HEK293 (cell line): ENCODE data around the gene CCDC92B.

Experiments used
- CTCF ChIA-PET: fragments of 350-600 bp; formaldehyde crosslinking; extraction: SDS; loops from one replicate; lab custom pipeline; 2021; ENCODE audit warnings: antibody characterized with exemption; lab: Yijun Ruan, JAX
- POLR2A ChIA-PET: fragments of 300-600 bp; formaldehyde crosslinking; extraction: SDS; loops from one replicate; lab custom pipeline; 2020; ENCODE audit warnings: antibody characterized with exemption, inconsistent platforms; lab: Yijun Ruan, JAX
- H3K27ac ChIP-seq: fragments of 200-500 bp; sonication (Bioruptor generic); 2 replicates; pipeline ENCODE4 v1.5.1; 2014; ENCODE audit warnings: low read depth, low read length, control low read depth, inconsistent platforms; ENCODE audit errors: extremely low read depth
- H3K36me3 ChIP-seq, 2 experiments: fragments of 200-500 bp in 1 of 2; sonication (Bioruptor generic) in 1 of 2; 1 replicate in 1 of 2; 2 replicates in 1 of 2; pipeline ENCODE4 v1.5.1; 2014 to 2017; ENCODE audit warnings: inconsistent platforms in 2 of 2, low read length in 2 of 2; ENCODE audit not compliant: control insufficient read depth in 2 of 2, insufficient read depth in 1 of 2
- H3K4me1 ChIP-seq: fragments of 200-500 bp; sonication (Bioruptor generic); 2 replicates; pipeline ENCODE4 v1.5.1; 2014; ENCODE audit warnings: mild to moderate bottlenecking, low read length, inconsistent platforms; ENCODE audit not compliant: control insufficient read depth, insufficient read depth
- H3K4me3 ChIP-seq: 2 replicates; pipeline ENCODE4 v1.5.1; 2011; ENCODE audit warnings: low read depth, mild to moderate bottlenecking, control low read depth, low read length, moderate library complexity
- H3K9me3 ChIP-seq: fragments of 200-500 bp; sonication (Bioruptor generic); 2 replicates; pipeline ENCODE4 v1.5.1; 2014; ENCODE audit warnings: low read depth, low read length, inconsistent platforms; ENCODE audit not compliant: control insufficient read depth, insufficient read depth
- AEBP2 ChIP-seq: fragments of 450-650 bp; formaldehyde crosslinking; IDR thresholded peaks from 2 replicates; pipeline ENCODE4 v1.5.1; 2016; ENCODE audit warnings: missing biosample characterization, missing genetic modification characterization, borderline replicate concordance
- CTCF ChIP-seq: fragments of 450-650 bp; formaldehyde crosslinking; IDR thresholded peaks from 2 replicates; pipeline ENCODE4 v1.5.1; 2016; ENCODE audit warnings: missing biosample characterization, missing genetic modification characterization
- EGR2 ChIP-seq: fragments of 450-650 bp; formaldehyde crosslinking; IDR thresholded peaks from 2 replicates; pipeline ENCODE4 v1.5.1; 2016; ENCODE audit warnings: low read depth, missing biosample characterization, missing genetic modification characterization
- GLI4 ChIP-seq: fragments of 450-650 bp; formaldehyde crosslinking; IDR thresholded peaks from 2 replicates; pipeline ENCODE4 v1.5.1; 2016; ENCODE audit warnings: missing biosample characterization, missing genetic modification characterization
- KLF1 ChIP-seq: fragments of 450-650 bp; formaldehyde crosslinking; IDR thresholded peaks from 2 replicates; pipeline ENCODE4 v1.5.1; 2016; ENCODE audit warnings: missing biosample characterization, missing genetic modification characterization
- OVOL3 ChIP-seq: fragments of 450-650 bp; formaldehyde crosslinking; IDR thresholded peaks from 2 replicates; pipeline ENCODE4 v1.5.1; 2016; ENCODE audit warnings: missing biosample characterization, missing genetic modification characterization
- RBAK ChIP-seq: fragments of 450-650 bp; formaldehyde crosslinking; IDR thresholded peaks from 2 replicates; pipeline ENCODE4 v1.5.1; 2016; ENCODE audit warnings: missing biosample characterization, missing genetic modification characterization
- SP7 ChIP-seq: fragments of 450-650 bp; formaldehyde crosslinking; IDR thresholded peaks from 2 replicates; pipeline ENCODE4 v1.5.1; 2016; ENCODE audit warnings: missing biosample characterization, missing genetic modification characterization
- TRIM28 ChIP-seq: IDR thresholded peaks from 2 replicates; pipeline ENCODE4 v1.6.1; 2011; ENCODE audit warnings: low read length, control low read depth, borderline replicate concordance
- ZBTB20 ChIP-seq: fragments of 450-650 bp; formaldehyde crosslinking; IDR thresholded peaks from 2 replicates; pipeline ENCODE4 v1.5.1; 2016; ENCODE audit warnings: missing biosample characterization, missing genetic modification characterization
- ZBTB8A ChIP-seq: fragments of 450-650 bp; formaldehyde crosslinking; IDR thresholded peaks from 2 replicates; pipeline ENCODE4 v1.5.1; 2016; ENCODE audit warnings: missing biosample characterization, missing genetic modification characterization
- ZFHX2 ChIP-seq: fragments of 450-650 bp; formaldehyde crosslinking; conservative IDR thresholded peaks from 2 replicates; pipeline ENCODE4 v1.5.1; 2016; ENCODE audit warnings: missing biosample characterization, missing genetic modification characterization
- ZNF133 ChIP-seq: fragments of 450-650 bp; formaldehyde crosslinking; IDR thresholded peaks from 2 replicates; pipeline ENCODE4 v1.5.1; 2016; ENCODE audit warnings: missing biosample characterization, missing genetic modification characterization
- ZNF18 ChIP-seq: fragments of 450-650 bp; formaldehyde crosslinking; IDR thresholded peaks from 2 replicates; pipeline ENCODE4 v1.5.1; 2016; ENCODE audit warnings: missing biosample characterization, missing genetic modification characterization
- ZNF248 ChIP-seq: fragments of 450-650 bp; formaldehyde crosslinking; IDR thresholded peaks from 2 replicates; pipeline ENCODE4 v1.5.1; 2017; ENCODE audit warnings: missing biosample characterization, missing genetic modification characterization
- ZNF26 ChIP-seq: fragments of 450-650 bp; formaldehyde crosslinking; IDR thresholded peaks from 2 replicates; pipeline ENCODE4 v1.5.1; 2016; ENCODE audit warnings: missing biosample characterization, missing genetic modification characterization
- ZNF274 ChIP-seq, 2 experiments: fragments of 200-500 bp in 1 of 2; fragments of 450-650 bp in 1 of 2; sonication (Bioruptor generic) in 1 of 2; formaldehyde crosslinking in 1 of 2; IDR thresholded peaks; 2 replicates each; pipeline versions ENCODE4 v1.5.1 to v1.6.1; 2014 to 2016; ENCODE audit warnings: borderline replicate concordance in 1 of 2, inconsistent platforms in 1 of 2, low read length in 1 of 2, missing biosample characterization in 1 of 2, missing genetic modification characterization in 1 of 2
- ZNF521 ChIP-seq: fragments of 450-650 bp; formaldehyde crosslinking; IDR thresholded peaks from 2 replicates; pipeline ENCODE4 v1.5.1; 2017; ENCODE audit warnings: missing biosample characterization, mild to moderate bottlenecking, missing genetic modification characterization
- ZNF555 ChIP-seq: fragments of 450-650 bp; formaldehyde crosslinking; conservative IDR thresholded peaks from 2 replicates; pipeline ENCODE4 v1.5.1; 2017; ENCODE audit warnings: missing biosample characterization, mild to moderate bottlenecking, missing genetic modification characterization, inconsistent platforms
- ZNF580 ChIP-seq: fragments of 450-650 bp; formaldehyde crosslinking; IDR thresholded peaks from 2 replicates; pipeline ENCODE4 v1.5.1; 2016; ENCODE audit warnings: missing biosample characterization, missing genetic modification characterization
- ZNF623 ChIP-seq: fragments of 450-650 bp; formaldehyde crosslinking; IDR thresholded peaks from 2 replicates; pipeline ENCODE4 v1.5.1; 2016; ENCODE audit warnings: missing biosample characterization, missing genetic modification characterization
- ZNF626 ChIP-seq: fragments of 450-650 bp; sonication (Bioruptor Pico); formaldehyde crosslinking; IDR thresholded peaks from 2 replicates; pipeline ENCODE4 v1.5.1; 2018; ENCODE audit warnings: missing biosample characterization, missing genetic modification characterization, inconsistent platforms
- ZNF707 ChIP-seq: fragments of 450-650 bp; formaldehyde crosslinking; IDR thresholded peaks from 2 replicates; pipeline ENCODE4 v1.5.1; 2016; ENCODE audit warnings: missing biosample characterization, missing genetic modification characterization
- ZNF776 ChIP-seq: fragments of 450-650 bp; formaldehyde crosslinking; IDR thresholded peaks from 2 replicates; pipeline ENCODE4 v1.5.0; 2017; ENCODE audit warnings: missing biosample characterization, missing genetic modification characterization, borderline replicate concordance
- ZNF792 ChIP-seq: fragments of 450-650 bp; formaldehyde crosslinking; IDR thresholded peaks from 2 replicates; pipeline ENCODE4 v1.5.1; 2016; ENCODE audit warnings: missing biosample characterization, missing genetic modification characterization
- ZSCAN4 ChIP-seq: fragments of 450-650 bp; formaldehyde crosslinking; IDR thresholded peaks from 2 replicates; pipeline ENCODE4 v1.5.1; 2017; ENCODE audit warnings: missing biosample characterization, missing genetic modification characterization

CCDC92B gene

GRCh38 chr17:2749058-2749783 is at the start of gene CCDC92B (continued):
- TF ChIP-seq ZBTB8A (tag by site-specific recombination) (peak; percentile 55; the same call in 1 of the 2 replicates), RBAK (tag by site-specific recombination) (no peak), ZSCAN4 (tag by site-specific recombination) (no peak), ZNF18 (tag by site-specific recombination) (no peak), ZNF555 (no peak)

- TF ChIP-seq KLF1 (tag by site-specific recombination): peak; percentile 75; the same call in 1 of the 2 replicates
- no peak for TF ChIP-seq GLI4 (tag by site-specific recombination)
- no peak for TF ChIP-seq ZNF776 (tag by site-specific recombination)
- TF ChIP-seq ZNF707: no peak
- TF ChIP-seq ZFHX2 (tag by site-specific recombination): peak; percentile 87
- peak; percentile 85 for TF ChIP-seq EGR2 (tag by site-specific recombination)
- no peak for TF ChIP-seq ZNF248 (tag by site-specific recombination)
- POLR2A ChIA-PET: no interaction called here
- H3K4me1 ChIP-seq: no peaks in the 10 kb centered on the region
- no peak overlapping the region for H3K4me3 ChIP-seq
- no peak overlapping the region for H3K27ac ChIP-seq
- CTCF ChIA-PET: no interaction called here
- H3K9me3 ChIP-seq: no peaks in the 10 kb centered on the region
- no peaks in the 10 kb centered on the region for H3K36me3 ChIP-seq
Measured at GRCh38 chr17:2798678-2799077, 49.2 kb upstream of the CCDC92B start.

- Histone ChIP-seq H3K27ac (no peak overlapping the region), H3K4me1 (no peaks in the 10 kb centered on the region), H3K36me3 (no peaks in the 10 kb centered on the region), H3K4me3 (no peak overlapping the region), H3K9me3 (no peaks in the 10 kb centered on the region)
- ChIA-PET CTCF (interaction anchor here (1.1 kb wide), 1 partner anchor 12 kb away, joined by 5 read pairs; no protein-coding TSS in a partner anchor), POLR2A (no interaction called here)
- TF ChIP-seq ZNF521 (tag by site-specific recombination) (no peak), ZNF792 (tag by site-specific recombination) (no peak), ZNF248 (tag by site-specific recombination) (no peak), ZBTB20 (no peak), ZNF26 (tag by site-specific recombination) (no peak), OVOL3 (tag by site-specific recombination) (no peak), AEBP2 (no peak), TRIM28 (no peak), CTCF (no peak), ZNF133 (tag by site-specific recombination) (no peak), ZNF626 (tag by site-specific recombination) (no peak), ZNF623 (tag by site-specific recombination) (no peak), ZNF274 (IDR thresholded peaks at IDR 0.05; ENCODE audit: low read length) (no peak), ZNF274 (tag by site-specific recombination; IDR thresholded peaks at IDR 0.05; ENCODE audit: borderline replicate concordance) (no peak), SP7 (no peak), ZNF580 (tag by site-specific recombination) (no peak)
Measured at GRCh38 chr17:2798188-2798587, 48.7 kb upstream of the CCDC92B start.
